Bronchial smooth muscle cell (primary cell): ENCODE measurements around the gene GLI3. TPM values are rescaled to one million over a fixed set of nuclear protein-coding genes. Genes with fewer than 3 reads are reported as not detected.

ENCODE experiments used
- total RNA-seq: library from RNA; depleted of rRNA; stranded (reverse); fragments of >200 nt; gene quantifications from 2 replicates; pipeline ENCODE4 v1.2.1, GENCODE V29; 2014

GLI3 gene
- total RNA-seq = 4.9 and 6.4 TPM in 2 replicates

GRCh38 chr7:42236976-42237810 is at the start of gene GLI3:
TSS of gene GLI3 (minus strand) at chr7:42237209. CDS start at chr7:42223253, 13,956 bp downstream.

